Left forelimb (tissue), 1 donor: ENCODE data around the gene DZIP3.

Experiments
- DNase-seq: peaks from one replicate; pipeline ENCODE4 v3.0.0-alpha.2; 2018; ENCODE audit warnings: low spot score

DZIP3 gene

GRCh38 chr3:108589081-108589997 is at the start of gene DZIP3, which contains the start of gene CIP2A:
DZIP3 (plus strand) TSS chr3:108589722; CDS start chr3:108605407, 15,685 bp downstream.
CIP2A (minus strand) TSS chr3:108589438; CDS start chr3:108589375, 63 bp downstream.
- DNase-seq = peak; percentile 96

- DNase-seq = no peak
These were observed 43.3 kb upstream of the DZIP3 start for GRCh38 chr3:108546247-108546646.

GRCh38 chr3:108546692-108547091 is 42.8 kb upstream of the DZIP3 start:
- no peak for DNase-seq

DNA sequence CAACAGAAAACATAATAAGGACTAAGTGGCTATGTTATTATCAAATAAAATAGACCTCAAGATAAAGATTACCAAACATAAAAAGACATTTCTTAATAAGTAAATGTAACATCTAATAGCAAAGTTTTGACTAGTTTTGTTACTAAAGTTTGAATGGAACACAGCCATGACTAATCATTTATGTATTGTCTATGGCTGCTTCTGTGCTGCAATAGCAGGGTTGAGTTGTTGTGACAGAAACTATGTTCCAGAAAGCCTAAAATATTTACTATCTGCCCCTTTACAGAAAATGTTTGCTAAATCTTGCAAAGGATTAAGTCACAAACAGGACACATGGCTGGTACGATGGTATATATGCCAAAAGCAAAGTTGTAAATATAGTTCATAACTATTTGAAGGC is 41.2 kb upstream of the DZIP3 start:
- no peak for DNase-seq

DNA sequence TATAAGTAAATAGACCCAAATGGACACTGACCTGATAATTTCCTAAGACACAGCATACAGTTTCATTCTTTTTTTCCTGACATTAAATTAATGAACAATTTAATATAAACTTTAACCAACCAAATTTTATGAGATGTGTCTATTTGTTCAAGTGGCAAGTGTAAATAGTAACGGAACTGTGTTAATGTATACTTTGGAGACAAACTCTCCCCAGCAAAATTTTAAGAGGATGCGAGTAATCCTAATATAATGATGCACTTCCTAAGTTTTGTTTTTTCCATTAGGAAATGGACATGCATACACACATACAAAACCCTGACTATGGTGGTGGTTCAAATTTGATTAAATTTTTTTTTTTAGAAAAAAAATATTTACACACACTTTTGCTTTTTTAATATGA is 40.6 kb upstream of the DZIP3 start:
- DNase-seq = no peak

- no peak for DNase-seq
These were observed 37.0 kb upstream of the DZIP3 start for GRCh38 chr3:108552267-108553159.

DNA sequence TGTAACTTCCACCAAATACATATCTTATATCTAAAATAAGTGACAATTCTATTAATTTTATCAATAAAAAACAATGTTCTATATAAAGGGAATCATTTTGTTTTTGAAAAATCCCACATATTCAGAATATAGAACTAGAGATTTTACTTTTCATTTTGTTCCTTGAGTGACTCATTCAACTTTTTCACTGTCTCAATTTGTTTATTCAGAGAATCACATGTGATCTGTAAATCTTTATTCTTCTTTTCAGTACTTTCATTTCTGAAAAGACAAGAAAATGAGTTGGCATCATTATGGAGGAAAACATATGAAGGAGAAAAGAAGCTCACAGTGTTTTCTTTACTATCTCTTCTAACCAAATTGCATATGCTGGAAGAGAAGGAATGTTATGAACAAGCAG is 35.3 kb upstream of the DZIP3 start:
- no peak for DNase-seq

DNA sequence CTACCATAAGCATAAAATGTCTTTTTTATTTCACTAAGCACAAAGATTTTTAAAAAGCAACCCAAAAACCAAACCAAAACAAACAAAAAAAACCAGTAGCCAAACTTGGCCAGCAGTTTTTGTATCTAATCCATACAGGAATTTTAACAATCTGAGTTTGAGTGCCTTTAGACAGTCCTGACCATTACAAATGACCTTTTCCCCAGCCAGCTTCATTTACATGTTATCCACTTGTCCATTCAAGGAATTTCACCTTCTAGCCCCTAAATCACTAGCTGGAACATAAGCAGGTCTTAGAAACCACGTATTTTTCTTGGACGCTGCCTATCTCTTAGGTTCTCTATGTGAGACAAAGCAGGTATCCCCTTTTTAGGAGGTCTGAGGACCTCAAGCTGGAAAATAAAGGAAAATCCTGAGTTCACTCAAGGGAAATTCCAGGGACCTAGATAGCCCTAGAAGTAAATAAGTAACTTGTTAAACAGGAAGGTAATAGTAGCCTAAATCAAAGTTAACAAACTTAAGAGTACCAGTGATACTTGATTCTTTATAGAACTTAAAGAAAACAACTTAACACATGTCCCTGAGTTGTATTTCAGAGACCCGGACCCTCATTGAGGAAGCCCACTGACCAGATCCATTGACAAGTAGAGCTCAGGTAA is 34.5 kb upstream of the DZIP3 start:
- no peak for DNase-seq

GRCh38 chr3:108555966-108556581 is 33.4 kb upstream of the DZIP3 start:
- no peak for DNase-seq

GRCh38 chr3:108562565-108562964 is 27.0 kb upstream of the DZIP3 start:
- DNase-seq = no peak

GRCh38 chr3:108564564-108564963 is 25.0 kb upstream of the DZIP3 start:
- no peak for DNase-seq

DNA sequence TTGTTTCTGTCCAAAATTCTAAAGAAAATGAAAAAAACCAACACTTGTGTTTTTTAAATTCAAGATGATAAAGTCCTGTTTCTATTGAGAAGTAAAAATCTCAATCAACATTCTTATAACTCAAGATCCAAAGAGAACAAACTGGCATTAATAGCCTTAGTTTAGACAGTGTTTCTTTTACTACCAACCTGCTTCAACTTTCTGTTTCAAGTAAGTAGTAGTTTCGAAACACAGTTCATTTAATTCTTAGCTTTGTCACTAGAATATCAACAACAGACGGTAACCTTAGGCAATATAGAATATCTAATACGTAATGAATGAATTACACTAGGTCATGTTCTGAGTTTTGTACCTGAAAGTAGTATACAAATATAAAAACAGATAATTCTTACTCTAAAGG is 24.0 kb upstream of the DZIP3 start:
- DNase-seq = no peak

DNA sequence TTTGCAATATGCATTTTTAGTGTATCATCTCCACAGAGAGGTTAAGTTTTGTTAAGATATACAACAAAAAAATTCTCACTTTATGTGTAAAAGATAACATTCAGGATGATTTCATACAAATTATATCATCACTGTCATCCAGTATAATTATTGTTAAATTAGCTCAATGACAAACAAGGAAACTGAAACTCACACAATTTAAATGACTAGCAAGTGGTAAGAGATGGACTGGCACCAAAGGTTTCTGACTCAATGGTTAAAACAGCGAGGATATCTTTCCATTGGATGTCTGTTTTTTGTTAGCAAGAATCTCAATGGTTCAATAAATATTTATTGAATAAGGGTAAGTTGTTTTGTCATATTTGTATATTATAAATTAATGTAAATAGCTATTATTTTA is 22.9 kb upstream of the DZIP3 start:
- DNase-seq = no peak

GRCh38 chr3:108569336-108569735 is 20.2 kb upstream of the DZIP3 start:
- no peak for DNase-seq

- no peak for DNase-seq
These were observed 11.5 kb upstream of the DZIP3 start for GRCh38 chr3:108578064-108578463.

DNA sequence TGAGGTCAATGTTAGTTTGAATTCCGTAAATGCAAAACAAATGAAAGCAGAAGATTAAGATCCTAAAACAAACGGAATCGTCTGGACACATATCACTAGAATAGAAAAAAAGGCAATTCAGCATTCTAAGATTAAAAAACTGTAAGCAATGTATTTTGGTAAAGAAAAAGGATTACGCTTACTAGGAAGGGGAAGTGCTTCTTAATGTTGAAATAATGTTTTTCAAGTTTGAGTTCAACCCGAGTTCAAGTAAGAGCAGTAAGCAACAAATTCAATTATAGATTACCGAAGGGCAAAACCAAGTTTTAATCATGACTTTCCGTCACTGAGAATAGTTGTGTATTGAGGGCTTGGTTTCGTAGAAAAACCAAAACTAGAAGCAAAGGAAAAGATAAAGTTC is 921 bp upstream of the DZIP3 start:
- no peak for DNase-seq

DNA sequence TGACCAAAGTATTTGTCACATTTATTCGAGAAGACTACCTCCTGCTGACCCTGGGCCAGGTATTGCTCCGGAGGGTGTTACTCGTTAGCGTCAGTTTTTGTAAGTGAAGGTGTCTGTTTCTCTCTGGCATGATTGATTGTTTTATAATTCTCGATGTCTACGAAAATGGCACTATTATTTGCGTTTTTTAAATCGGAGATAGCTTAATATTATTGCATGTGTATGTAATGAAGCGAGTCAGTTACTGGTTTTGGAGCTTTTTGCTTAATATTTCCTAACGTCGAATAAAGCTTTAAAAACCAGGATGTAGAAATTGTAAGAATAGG is 439 bp downstream of the DZIP3 start:
- DNase-seq = no peak

- DNase-seq = no peak
These were observed 938 bp downstream of the DZIP3 start for GRCh38 chr3:108590460-108590859.

- DNase-seq = no peak
These were observed 5.8 kb downstream of the DZIP3 start for GRCh38 chr3:108595321-108595720.

DNA sequence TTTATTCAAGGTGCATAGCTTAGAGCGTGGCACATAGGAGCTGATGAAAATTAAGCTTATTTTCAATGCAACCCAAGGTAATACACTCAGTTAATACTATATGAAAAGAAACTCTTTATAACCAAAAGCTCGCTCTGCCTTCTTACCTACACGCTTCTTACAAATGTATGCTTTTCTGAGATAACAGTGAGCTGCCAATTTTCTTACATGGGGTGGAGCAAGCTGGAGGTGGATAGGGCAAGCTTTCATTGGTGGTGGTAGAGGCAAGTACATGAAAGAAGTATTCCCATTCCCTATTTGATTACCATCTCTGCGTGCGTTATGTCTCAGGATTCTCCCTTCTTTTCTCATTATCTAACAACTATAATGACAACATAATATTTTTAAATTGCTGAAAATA is 8.9 kb downstream of the DZIP3 start:
- no peak for DNase-seq

DNA sequence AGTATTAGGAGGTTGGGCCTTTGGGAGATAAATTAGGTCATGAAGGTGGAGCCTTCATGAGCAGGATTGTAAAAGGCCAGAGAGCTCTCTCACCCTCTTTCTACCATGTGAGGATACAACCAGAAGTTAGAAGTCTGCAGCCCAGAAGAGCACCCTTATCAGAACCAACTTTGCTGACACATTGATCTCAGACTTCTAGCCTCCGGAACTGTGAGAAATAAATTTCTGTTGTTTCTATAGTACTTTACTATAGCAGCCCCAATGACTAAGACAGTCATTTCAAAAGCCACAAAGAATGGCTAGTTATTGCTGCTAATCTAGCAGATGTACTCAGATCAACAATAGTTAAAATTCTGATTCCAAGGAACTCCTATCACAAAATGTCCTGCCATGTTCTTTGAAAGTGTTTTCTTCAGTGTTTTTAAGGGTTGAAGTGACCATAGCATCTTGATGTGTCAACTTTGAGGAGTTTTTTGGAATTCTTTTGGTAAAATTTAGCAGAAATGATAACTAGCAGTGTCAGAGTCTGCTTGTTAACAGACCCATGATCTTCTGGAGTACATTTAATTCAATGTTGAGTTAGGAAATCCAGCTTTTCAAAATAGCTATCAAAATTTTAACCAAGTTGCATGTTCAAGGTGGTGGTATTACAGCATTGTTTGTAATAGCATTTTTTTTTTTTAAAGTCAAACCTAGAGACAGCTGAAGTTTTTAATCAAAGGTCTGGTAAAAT is 10.3 kb downstream of the DZIP3 start:
- no peak for DNase-seq
